ENCODE results near the gene MAST4.

The MAST4 gene

GRCh38 chr5:66603164-66603563 is 7.0 kb downstream of the MAST4 start:
- no peak for DNase-seq (ENCODE audit: low read depth in 3 of 3, low spot score in 1 of 3)

GRCh38 chr5:66603881-66604280 is 7.7 kb downstream of the MAST4 start:
- no peak for DNase-seq (ENCODE audit: low read depth in 3 of 3, low spot score in 1 of 3)

- DNase-seq (ENCODE audit: low read depth in 3 of 3, low spot score in 1 of 3), result no peak
These were observed 10.5 kb downstream of the MAST4 start for GRCh38 chr5:66606713-66607112.

GRCh38 chr5:66608501-66608900 is 12.3 kb downstream of the MAST4 start:
- DNase-seq (ENCODE audit: low read depth in 3 of 3, low spot score in 1 of 3), result no peak

- DNase-seq (ENCODE audit: low read depth in 3 of 3, low spot score in 1 of 3), result no peak
These were observed 13.4 kb downstream of the MAST4 start for GRCh38 chr5:66609615-66610014.

- DNase-seq (ENCODE audit: low read depth in 3 of 3, low spot score in 1 of 3), result no peak
These were observed 16.0 kb downstream of the MAST4 start for GRCh38 chr5:66612226-66612625.

- DNase-seq (ENCODE audit: low read depth in 3 of 3, low spot score in 1 of 3), result no peak
These were observed 18.9 kb downstream of the MAST4 start for GRCh38 chr5:66615136-66615535.

GRCh38 chr5:66615894-66616293 is 19.7 kb downstream of the MAST4 start:
- no peak for DNase-seq (ENCODE audit: low read depth in 3 of 3, low spot score in 1 of 3)

- DNase-seq (ENCODE audit: low read depth in 3 of 3, low spot score in 1 of 3), result no peak
These were observed 20.5 kb downstream of the MAST4 start for GRCh38 chr5:66616520-66617225.

- DNase-seq (ENCODE audit: low read depth in 3 of 3, low spot score in 1 of 3), result no peak
These were observed 21.2 kb downstream of the MAST4 start for GRCh38 chr5:66617226-66617861.

- no peak for DNase-seq (ENCODE audit: low read depth in 3 of 3, low spot score in 1 of 3)
These were observed 22.0 kb downstream of the MAST4 start for GRCh38 chr5:66617991-66618768.

GRCh38 chr5:66620711-66621110 is 24.5 kb downstream of the MAST4 start:
- DNase-seq (ENCODE audit: low read depth in 3 of 3, low spot score in 1 of 3), result no peak

- DNase-seq (ENCODE audit: low read depth in 3 of 3, low spot score in 1 of 3), result no peak
These were observed 25.0 kb downstream of the MAST4 start for GRCh38 chr5:66621146-66621545.

- DNase-seq (ENCODE audit: low read depth in 3 of 3, low spot score in 1 of 3), result no peak
These were observed 25.5 kb downstream of the MAST4 start for GRCh38 chr5:66621736-66622135.

- DNase-seq (ENCODE audit: low read depth in 3 of 3, low spot score in 1 of 3), result no peak
These were observed 32.4 kb downstream of the MAST4 start for GRCh38 chr5:66628561-66628960.

GRCh38 chr5:66629446-66629845 is 33.3 kb downstream of the MAST4 start:
- DNase-seq (ENCODE audit: low read depth in 3 of 3, low spot score in 1 of 3), result no peak

GRCh38 chr5:66633754-66634153 is 37.6 kb downstream of the MAST4 start:
- no peak for DNase-seq (ENCODE audit: low read depth in 3 of 3, low spot score in 1 of 3)

GRCh38 chr5:66634601-66635000 is 38.4 kb downstream of the MAST4 start:
- DNase-seq (ENCODE audit: low read depth in 3 of 3, low spot score in 1 of 3), result no peak

GRCh38 chr5:66637994-66638393 is 41.8 kb downstream of the MAST4 start:
- DNase-seq (ENCODE audit: low read depth in 3 of 3, low spot score in 1 of 3), result no peak

GRCh38 chr5:66639037-66639436 is 42.8 kb downstream of the MAST4 start:
- DNase-seq (ENCODE audit: low read depth in 3 of 3, low spot score in 1 of 3), result no peak

- no peak for DNase-seq (ENCODE audit: low read depth in 3 of 3, low spot score in 1 of 3)
These were observed 46.3 kb downstream of the MAST4 start for GRCh38 chr5:66642538-66642937.

GRCh38 chr5:66643387-66643786 is 47.2 kb downstream of the MAST4 start:
- DNase-seq (ENCODE audit: low read depth in 3 of 3, low spot score in 1 of 3), result no peak
